ENCODE results near the gene KRTAP4-12. TPM values are rescaled to one million over a fixed set of nuclear protein-coding genes. Genes with fewer than 3 reads are reported as not detected.
"Not testable (repeated sequence)": the region's sequence is repeated elsewhere in the genome, so short reads cannot be mapped to it uniquely, and the experiment has no call there.

Gene KRTAP4-12
- total and polyA plus RNA-seq, 2 donors = not detected

DNA sequence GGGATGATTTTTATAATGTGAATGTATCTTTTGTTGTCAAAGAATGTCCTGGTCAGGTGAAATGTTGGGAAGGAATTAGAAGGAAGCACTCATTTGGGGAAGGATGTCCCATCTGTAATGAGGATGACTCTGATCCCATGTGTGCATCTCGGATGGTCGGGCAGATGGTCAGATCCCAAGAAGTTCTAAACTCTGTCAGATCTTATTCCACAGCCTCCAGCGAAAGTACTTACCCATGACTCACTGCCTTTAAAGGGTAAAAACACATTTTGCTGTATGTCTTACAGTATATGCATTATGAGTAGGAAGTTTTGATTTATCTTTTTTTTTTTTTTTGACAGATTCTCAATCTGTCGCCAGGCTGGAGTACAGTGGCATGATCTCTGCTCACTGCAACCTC is 5.3 kb downstream of the KRTAP4-12 start:
- no peaks in the 10 kb centered on the region for H3K4me1 ChIP-seq (ENCODE audit: control insufficient read depth in 2 of 2, insufficient read depth in 2 of 2, low read length in 2 of 2)
- H3K36me3 ChIP-seq (ENCODE audit: control insufficient read depth in 2 of 2, insufficient read depth in 2 of 2, low read length in 1 of 2) = no peaks in the 10 kb centered on the region
- no peaks in the 10 kb centered on the region for H3K27me3 ChIP-seq (ENCODE audit: control insufficient read depth in 2 of 2, insufficient read depth in 1 of 2, low read length in 1 of 2)
- no peak overlapping the region for H3K4me3 ChIP-seq (ENCODE audit: low read length in 2 of 2)
- 99% methylated on average over 4 of the region's 4 CpGs for WGBS
- no peak for DNase-seq (ENCODE audit: low read depth in 6 of 9, low spot score in 9 of 9)
- H3K27ac ChIP-seq (ENCODE audit: low read depth in 1 of 2, low read length in 1 of 2) = no peak overlapping the region
- H3K9me3 ChIP-seq (ENCODE audit: control insufficient read depth in 2 of 2, insufficient read depth in 1 of 2, low read length in 1 of 2) = no peaks in the 10 kb centered on the region

DNA sequence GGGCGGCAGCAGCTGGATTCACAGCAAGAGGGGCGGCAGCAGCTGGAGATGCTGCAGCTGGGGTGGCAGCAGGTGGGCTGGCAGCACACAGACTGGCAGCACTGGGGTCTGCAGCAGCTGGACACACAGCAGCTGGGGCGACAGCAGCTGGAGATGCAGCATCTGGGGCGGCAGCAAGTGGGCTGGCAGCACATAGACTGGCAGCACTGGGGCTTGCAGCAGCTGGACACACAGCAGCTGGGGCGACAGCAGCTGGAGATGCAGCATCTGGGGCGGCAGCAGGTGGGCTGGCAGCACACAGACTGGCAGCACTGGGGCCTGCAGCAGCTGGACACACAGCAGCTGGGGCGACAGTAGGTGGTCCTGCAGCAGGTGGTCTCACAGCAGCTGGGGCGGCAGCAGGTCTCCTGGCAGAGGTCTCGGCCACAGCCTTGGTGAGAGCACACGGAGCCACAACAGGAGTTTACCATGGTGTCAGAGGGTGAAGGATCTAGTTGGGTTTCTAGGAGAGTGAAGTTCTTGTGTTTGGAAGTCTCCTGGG is 6.1 kb downstream of the KRTAP4-12 start, which contains the start of gene KRTAP4-11:
Gene KRTAP4-11, minus strand, starts transcription at position 528 of the 541 bp plus-strand sequence. Its CDS starts 58 bp downstream, at position 470.
- H3K9me3 ChIP-seq (ENCODE audit: control insufficient read depth in 2 of 2, insufficient read depth in 1 of 2, low read length in 1 of 2); H3K4me3 ChIP-seq (ENCODE audit: low read length in 2 of 2); H3K36me3 ChIP-seq (ENCODE audit: control insufficient read depth in 2 of 2, insufficient read depth in 2 of 2, low read length in 1 of 2); H3K27me3 ChIP-seq (ENCODE audit: control insufficient read depth in 2 of 2, insufficient read depth in 1 of 2, low read length in 1 of 2); H3K27ac ChIP-seq (ENCODE audit: low read depth in 1 of 2, low read length in 1 of 2); DNase-seq (ENCODE audit: low read depth in 6 of 9, low spot score in 9 of 9); H3K4me1 ChIP-seq (ENCODE audit: control insufficient read depth in 2 of 2, insufficient read depth in 2 of 2, low read length in 2 of 2): not testable (repeated sequence)
- WGBS = 91% methylated on average over 10 of the region's 10 CpGs

DNA sequence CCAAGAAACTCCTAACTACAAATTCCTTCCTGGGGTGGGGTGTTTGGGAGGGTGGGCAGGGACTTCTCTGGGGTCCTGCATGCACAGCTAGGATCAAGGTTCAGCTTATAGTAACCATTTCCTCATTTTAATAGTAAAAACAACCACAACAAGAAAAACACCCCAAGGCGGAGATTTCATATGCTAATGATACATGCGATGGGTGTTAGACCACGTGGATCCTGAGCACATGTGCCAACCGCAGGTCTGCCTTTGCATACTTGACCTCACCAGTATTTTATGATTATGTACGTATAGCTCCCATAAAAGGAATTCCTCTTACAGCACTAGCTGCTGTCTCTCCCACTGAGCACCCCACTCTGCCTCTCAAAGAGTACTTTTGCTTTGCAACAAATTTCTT is 7.7 kb downstream of the KRTAP4-12 start:
- no peaks in the 10 kb centered on the region for H3K27me3 ChIP-seq (ENCODE audit: control insufficient read depth in 2 of 2, insufficient read depth in 1 of 2, low read length in 1 of 2)
- WGBS = 70% methylated on average over 5 of the region's 5 CpGs
- H3K9me3 ChIP-seq (ENCODE audit: control insufficient read depth in 2 of 2, insufficient read depth in 1 of 2, low read length in 1 of 2) = no peaks in the 10 kb centered on the region
- no peaks in the 10 kb centered on the region for H3K4me1 ChIP-seq (ENCODE audit: control insufficient read depth in 2 of 2, insufficient read depth in 2 of 2, low read length in 2 of 2)
- H3K4me3 ChIP-seq (ENCODE audit: low read length in 2 of 2) = no peak overlapping the region
- no peak for DNase-seq (ENCODE audit: low read depth in 6 of 9, low spot score in 9 of 9)
- no peaks in the 10 kb centered on the region for H3K36me3 ChIP-seq (ENCODE audit: control insufficient read depth in 2 of 2, insufficient read depth in 2 of 2, low read length in 1 of 2)
- H3K27ac ChIP-seq (ENCODE audit: low read depth in 1 of 2, low read length in 1 of 2) = no peak overlapping the region

DNA sequence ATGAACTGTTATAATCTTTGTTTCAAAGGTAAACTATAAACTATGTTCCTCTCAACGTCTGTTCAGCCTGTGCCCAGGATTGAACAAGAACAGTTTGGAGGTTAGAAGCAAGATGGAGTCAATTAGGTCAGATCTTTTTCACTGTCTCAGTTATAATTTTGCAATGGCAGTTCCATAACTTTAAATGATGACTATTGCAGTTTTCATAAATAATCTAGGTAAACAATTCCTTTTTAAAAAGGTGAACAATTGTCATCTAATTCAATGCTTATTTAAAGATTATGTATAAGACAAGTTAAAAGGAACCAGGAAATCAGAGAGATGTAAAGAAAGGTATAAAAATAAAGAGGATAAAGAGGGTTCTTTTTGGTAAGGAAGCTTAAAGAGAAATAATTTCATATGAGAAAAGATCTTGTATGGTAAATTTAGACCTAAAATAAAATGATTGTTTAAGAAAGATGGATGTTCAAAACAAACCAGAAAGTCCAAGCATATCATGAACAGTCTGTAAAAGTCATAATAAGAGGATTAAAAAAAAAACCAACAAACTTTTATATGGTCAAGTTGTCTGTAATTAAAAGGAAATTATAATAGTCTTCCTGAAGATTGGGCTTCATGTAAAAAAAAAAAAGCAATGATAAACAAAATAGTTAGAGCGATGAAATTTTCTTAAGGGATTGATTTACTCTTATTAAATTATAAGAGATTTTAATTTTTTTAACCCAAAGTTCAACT is 12.7 kb downstream of the KRTAP4-12 start:
- no peak overlapping the region for H3K4me3 ChIP-seq (ENCODE audit: low read length in 2 of 2)
- no peaks in the 10 kb centered on the region for H3K9me3 ChIP-seq (ENCODE audit: control insufficient read depth in 2 of 2, insufficient read depth in 1 of 2, low read length in 1 of 2)
- no peaks in the 10 kb centered on the region for H3K36me3 ChIP-seq (ENCODE audit: control insufficient read depth in 2 of 2, insufficient read depth in 2 of 2, low read length in 1 of 2)
- WGBS = 60% methylated on average over 2 of the region's 2 CpGs
- H3K4me1 ChIP-seq (ENCODE audit: control insufficient read depth in 2 of 2, insufficient read depth in 2 of 2, low read length in 2 of 2) = no peaks in the 10 kb centered on the region
- H3K27me3 ChIP-seq (ENCODE audit: control insufficient read depth in 2 of 2, insufficient read depth in 1 of 2, low read length in 1 of 2) = no peaks in the 10 kb centered on the region
- DNase-seq (ENCODE audit: low read depth in 6 of 9, low spot score in 9 of 9) = no peak
- H3K27ac ChIP-seq (ENCODE audit: low read depth in 1 of 2, low read length in 1 of 2) = no peak overlapping the region

DNA sequence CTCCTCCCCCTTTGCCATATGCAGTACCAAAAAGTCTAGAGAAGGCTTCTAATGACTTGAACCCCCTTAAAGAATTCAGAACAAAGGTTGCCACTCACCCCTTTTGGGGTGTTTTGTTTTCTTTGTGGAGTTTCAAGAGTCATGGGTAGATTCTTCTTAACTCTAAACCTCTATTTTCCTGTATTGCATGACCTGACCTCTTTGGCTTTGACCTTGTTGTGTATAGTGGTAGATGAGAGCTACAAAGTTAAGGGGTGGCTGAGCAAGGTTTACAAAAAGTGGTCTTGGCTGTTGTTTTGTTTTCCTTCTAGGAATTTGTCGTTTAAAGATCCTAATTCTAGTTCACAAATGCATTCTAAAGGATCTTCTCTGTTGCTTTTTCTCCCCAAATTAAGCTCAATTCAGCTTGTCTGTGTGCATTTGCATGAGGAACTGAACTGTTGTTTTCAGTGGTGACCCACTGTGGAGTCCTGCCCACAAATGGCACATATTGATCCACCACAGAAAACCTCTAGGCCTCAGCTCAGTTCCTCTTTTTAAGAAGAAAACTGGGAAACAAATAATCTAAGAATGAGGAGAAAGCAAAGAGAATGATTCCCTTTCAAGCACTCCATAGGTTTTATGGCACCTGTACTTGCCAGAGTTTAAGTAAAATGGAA is 15.1 kb downstream of the KRTAP4-12 start:
- H3K27me3 ChIP-seq (ENCODE audit: control insufficient read depth in 2 of 2, insufficient read depth in 1 of 2, low read length in 1 of 2); H3K9me3 ChIP-seq (ENCODE audit: control insufficient read depth in 2 of 2, insufficient read depth in 1 of 2, low read length in 1 of 2); H3K36me3 ChIP-seq (ENCODE audit: control insufficient read depth in 2 of 2, insufficient read depth in 2 of 2, low read length in 1 of 2); H3K4me3 ChIP-seq (ENCODE audit: low read length in 2 of 2); DNase-seq (ENCODE audit: low read depth in 6 of 9, low spot score in 9 of 9); H3K27ac ChIP-seq (ENCODE audit: low read depth in 1 of 2, low read length in 1 of 2); H3K4me1 ChIP-seq (ENCODE audit: control insufficient read depth in 2 of 2, insufficient read depth in 2 of 2, low read length in 2 of 2): not testable (repeated sequence)
- 47% methylated on average over 1 of the region's 1 CpG for WGBS

GRCh38 chr17:41107941-41108450 is 16.0 kb downstream of the KRTAP4-12 start:
- Histone ChIP-seq H3K27me3 (ENCODE audit: control insufficient read depth in 2 of 2, insufficient read depth in 1 of 2, low read length in 1 of 2) (no peaks in the 10 kb centered on the region), H3K4me1 (ENCODE audit: control insufficient read depth in 2 of 2, insufficient read depth in 2 of 2, low read length in 2 of 2) (no peaks in the 10 kb centered on the region), H3K27ac (ENCODE audit: low read depth in 1 of 2, low read length in 1 of 2) (no peak overlapping the region), H3K9me3 (ENCODE audit: control insufficient read depth in 2 of 2, insufficient read depth in 1 of 2, low read length in 1 of 2) (no peaks in the 10 kb centered on the region), H3K4me3 (ENCODE audit: low read length in 2 of 2) (no peak overlapping the region), H3K36me3 (ENCODE audit: control insufficient read depth in 2 of 2, insufficient read depth in 2 of 2, low read length in 1 of 2) (no peaks in the 10 kb centered on the region)
- DNase-seq (ENCODE audit: low read depth in 6 of 9, low spot score in 9 of 9) = no peak
- 96% methylated on average over 1 of the region's 1 CpG for WGBS

GRCh38 chr17:41105347-41105746 is 18.6 kb downstream of the KRTAP4-12 start, which contains the start of gene KRTAP4-9:
TSS of gene KRTAP4-9 (plus strand) at chr17:41105389. CDS start at chr17:41105389, 0 bp downstream.
- WGBS = 91% methylated on average over 10 of the region's 10 CpGs
- not testable (repeated sequence) for DNase-seq (ENCODE audit: low read depth in 6 of 9, low spot score in 9 of 9); H3K4me1 ChIP-seq (ENCODE audit: control insufficient read depth in 2 of 2, insufficient read depth in 2 of 2, low read length in 2 of 2); H3K27ac ChIP-seq (ENCODE audit: low read depth in 1 of 2, low read length in 1 of 2); H3K36me3 ChIP-seq (ENCODE audit: control insufficient read depth in 2 of 2, insufficient read depth in 2 of 2, low read length in 1 of 2); H3K4me3 ChIP-seq (ENCODE audit: low read length in 2 of 2); H3K9me3 ChIP-seq (ENCODE audit: control insufficient read depth in 2 of 2, insufficient read depth in 1 of 2, low read length in 1 of 2); H3K27me3 ChIP-seq (ENCODE audit: control insufficient read depth in 2 of 2, insufficient read depth in 1 of 2, low read length in 1 of 2)

DNA sequence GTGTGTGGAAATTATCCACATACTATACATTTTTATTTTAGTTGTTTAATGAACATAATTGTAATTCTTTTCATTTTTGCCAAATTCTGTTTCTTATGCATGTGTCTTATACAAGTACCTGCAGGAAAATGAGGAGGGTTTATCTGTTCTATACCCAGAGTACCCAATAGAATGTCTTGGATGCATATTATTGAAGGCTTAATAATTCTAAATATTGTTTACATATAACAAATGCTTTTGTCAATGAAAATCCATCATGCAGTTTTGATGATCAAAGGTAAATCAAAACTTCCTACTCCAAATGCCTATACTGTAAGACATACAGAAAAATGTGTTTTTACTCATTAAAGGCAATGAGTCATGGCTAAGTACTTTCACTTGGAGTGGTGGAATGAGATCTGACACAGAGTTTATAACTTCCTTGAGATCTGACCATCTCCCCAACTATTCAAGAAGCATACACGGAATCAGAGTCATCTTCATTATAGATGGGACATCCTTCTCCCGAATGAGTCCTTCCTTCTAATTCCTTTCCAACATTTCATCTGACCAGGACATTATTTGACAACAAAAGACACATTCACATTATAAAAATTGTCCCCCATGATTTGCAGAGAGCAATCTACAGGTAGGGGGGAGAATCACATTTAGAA is 19.5 kb downstream of the KRTAP4-12 start:
- H3K4me3 ChIP-seq (ENCODE audit: low read length in 2 of 2); H3K27ac ChIP-seq (ENCODE audit: low read depth in 1 of 2, low read length in 1 of 2); DNase-seq (ENCODE audit: low read depth in 6 of 9, low spot score in 9 of 9); H3K4me1 ChIP-seq (ENCODE audit: control insufficient read depth in 2 of 2, insufficient read depth in 2 of 2, low read length in 2 of 2); H3K9me3 ChIP-seq (ENCODE audit: control insufficient read depth in 2 of 2, insufficient read depth in 1 of 2, low read length in 1 of 2); H3K36me3 ChIP-seq (ENCODE audit: control insufficient read depth in 2 of 2, insufficient read depth in 2 of 2, low read length in 1 of 2); H3K27me3 ChIP-seq (ENCODE audit: control insufficient read depth in 2 of 2, insufficient read depth in 1 of 2, low read length in 1 of 2): not testable (repeated sequence)
- WGBS = 96% methylated on average over 2 of the region's 2 CpGs

GRCh38 chr17:41103896-41104295 is 20.1 kb downstream of the KRTAP4-12 start:
- H3K9me3 ChIP-seq (ENCODE audit: control insufficient read depth in 2 of 2, insufficient read depth in 1 of 2, low read length in 1 of 2) = no peaks in the 10 kb centered on the region
- H3K4me1 ChIP-seq (ENCODE audit: control insufficient read depth in 2 of 2, insufficient read depth in 2 of 2, low read length in 2 of 2) = no peaks in the 10 kb centered on the region
- H3K4me3 ChIP-seq (ENCODE audit: low read length in 2 of 2) = no peak overlapping the region
- H3K27me3 ChIP-seq (ENCODE audit: control insufficient read depth in 2 of 2, insufficient read depth in 1 of 2, low read length in 1 of 2) = no peaks in the 10 kb centered on the region
- WGBS = 98% methylated on average over 1 of the region's 1 CpG
- no peak for DNase-seq (ENCODE audit: low read depth in 6 of 9, low spot score in 9 of 9)
- no peak overlapping the region for H3K27ac ChIP-seq (ENCODE audit: low read depth in 1 of 2, low read length in 1 of 2)
- no peaks in the 10 kb centered on the region for H3K36me3 ChIP-seq (ENCODE audit: control insufficient read depth in 2 of 2, insufficient read depth in 2 of 2, low read length in 1 of 2)

Measured in thymus (tissue), 11 donors.